Neuronal stem cell (in vitro differentiated cells): Measurements from ENCODE around the gene PIGL.

Source experiments
- DNase-seq: peaks from one replicate; pipeline ENCODE4 v3.0.0-alpha.2; 2013; ENCODE audit warnings: low spot score
- H2AFZ ChIP-seq: one replicate; pipeline ENCODE4 v1.6.1; 2013; ENCODE audit warnings: mild to moderate bottlenecking, low read length, inconsistent platforms
- H2AK5ac ChIP-seq: 2 replicates; pipeline ENCODE4 v1.6.1; 2013; ENCODE audit warnings: low read depth, mild to moderate bottlenecking, inconsistent platforms, low read length, moderate library complexity, mixed read lengths
- H2BK120ac ChIP-seq: 2 replicates; pipeline ENCODE4 v1.6.1; 2013; ENCODE audit warnings: low read depth, mild to moderate bottlenecking, inconsistent platforms, low read length, moderate library complexity, mixed read lengths
- H2BK12ac ChIP-seq: one replicate; pipeline ENCODE4 v1.6.1; 2013; ENCODE audit warnings: low read length, inconsistent platforms
- H2BK15ac ChIP-seq: 2 replicates; pipeline ENCODE4 v1.6.1; 2013; ENCODE audit warnings: mild to moderate bottlenecking, low read length, inconsistent platforms, mixed read lengths
- H2BK5ac ChIP-seq: one replicate; pipeline ENCODE4 v1.6.1; 2013; ENCODE audit warnings: inconsistent platforms, mild to moderate bottlenecking, low read length, moderate library complexity
- H3K14ac ChIP-seq: one replicate; pipeline ENCODE4 v1.6.1; 2013; ENCODE audit warnings: low read length, inconsistent platforms
- H3K18ac ChIP-seq: 2 replicates; pipeline ENCODE4 v1.6.1; 2013; ENCODE audit warnings: low read length, inconsistent platforms
- H3K23ac ChIP-seq: 2 replicates; pipeline ENCODE4 v1.6.1; 2013; ENCODE audit warnings: low read depth, mild to moderate bottlenecking, mixed read lengths, low read length, inconsistent platforms; ENCODE audit not compliant: poor library complexity
- H3K27ac ChIP-seq: replicated peaks from 3 replicates; pipeline ENCODE4 v1.5.1; 2013; ENCODE audit warnings: low read length, inconsistent platforms
- H3K27me3 ChIP-seq, 3 experiments: 2 replicates each; pipeline ENCODE4 v1.6.1; 2013; ENCODE audit warnings: low read length in 3 of 3, mild to moderate bottlenecking in 2 of 3, inconsistent platforms in 1 of 3, low read depth in 1 of 3, mixed read lengths in 1 of 3, moderate library complexity in 1 of 3; ENCODE audit not compliant: control insufficient read depth in 3 of 3, insufficient read depth in 3 of 3
- H3K36me3 ChIP-seq, 2 donors: replicated peaks in 1 of 2; 2 replicates each; pipeline ENCODE4 v1.6.1; 2013; ENCODE audit warnings: low read length in 2 of 2; ENCODE audit not compliant: control insufficient read depth in 2 of 2, insufficient read depth in 2 of 2
- H3K4ac ChIP-seq: 2 replicates; pipeline ENCODE4 v1.6.1; 2013; ENCODE audit warnings: inconsistent platforms, mild to moderate bottlenecking, low read length, moderate library complexity
- H3K4me1 ChIP-seq, 2 donors: 1 replicate in 1 of 2; 2 replicates in 1 of 2; pipeline ENCODE4 v1.6.1; 2013; ENCODE audit warnings: low read length in 2 of 2, low read depth in 1 of 2; ENCODE audit not compliant: control insufficient read depth in 2 of 2, insufficient read depth in 1 of 2
- H3K4me2 ChIP-seq: one replicate; pipeline ENCODE4 v1.6.1; 2013; ENCODE audit warnings: mild to moderate bottlenecking, low read length, inconsistent platforms; ENCODE audit not compliant: insufficient read depth, poor library complexity, severe bottlenecking
- H3K4me3 ChIP-seq, 2 donors: 2 replicates each; pipeline ENCODE4 v1.5.1; 2013; ENCODE audit warnings: low read length in 2 of 2, mild to moderate bottlenecking in 2 of 2, inconsistent platforms in 1 of 2, moderate library complexity in 1 of 2
- H3K79me1 ChIP-seq: one replicate; pipeline ENCODE4 v1.6.1; 2013; ENCODE audit warnings: low read depth, mild to moderate bottlenecking, inconsistent platforms, low read length, moderate library complexity
- H3K9ac ChIP-seq: one replicate; pipeline ENCODE4 v1.6.1; 2013; ENCODE audit warnings: mild to moderate bottlenecking, low read depth, low read length, inconsistent platforms; ENCODE audit not compliant: poor library complexity
- H3K9me3 ChIP-seq, 2 donors: replicated peaks in 1 of 2; 2 replicates each; pipeline versions ENCODE3 to v1.6.1; 2013; ENCODE audit warnings: low read length in 2 of 2, mild to moderate bottlenecking in 2 of 2, inconsistent platforms in 1 of 2, low read depth in 1 of 2, mixed read lengths in 1 of 2, moderate library complexity in 1 of 2; ENCODE audit not compliant: control insufficient read depth in 2 of 2, insufficient read depth in 1 of 2
- H4K8ac ChIP-seq: one replicate; pipeline ENCODE4 v1.6.1; 2013; ENCODE audit warnings: low read depth, mild to moderate bottlenecking, inconsistent platforms, low read length, moderate library complexity
- H4K91ac ChIP-seq: one replicate; pipeline ENCODE4 v1.6.1; 2013; ENCODE audit warnings: low read length, low read depth, mild to moderate bottlenecking, inconsistent platforms; ENCODE audit not compliant: poor library complexity
- WGBS, 2 donors: extraction: QIAGEN DNeasy Blood & Tissue Kit; methylation state at CpG; one replicate each; pipeline ENCODE4 v1.1.7; 2013; ENCODE audit warnings: missing lambda C conversion rate in 2 of 2, mixed read lengths in 1 of 2; ENCODE audit not compliant: insufficient read length in 2 of 2, insufficient replicate concordance in 1 of 2; ENCODE audit errors: extremely low coverage in 2 of 2; 5-methylcytosine and 5-hydroxymethylcytosine counted together

Gene PIGL

GRCh38 chr17:16247586-16247984 lies 30.6 kb downstream of the PIGL start:
- H4K91ac ChIP-seq = no peak overlapping the region
- H3K27ac ChIP-seq = no peak overlapping the region
- WGBS, 2 donors = no CpG with 5 or more reads among the region's 7 CpGs
- no peak overlapping the region for H3K9ac ChIP-seq
- H2AFZ ChIP-seq = no peak overlapping the region
- H3K4me3 ChIP-seq = no peak overlapping the region
- no peak overlapping the region for H4K8ac ChIP-seq
- no peak overlapping the region for H2AK5ac ChIP-seq
- H2BK120ac ChIP-seq = no peak overlapping the region
- H3K36me3 ChIP-seq = peaks cover 0 to 4% of the 10 kb centered on the region in 2 donors
- no peak overlapping the region for H2BK15ac ChIP-seq
- H3K4ac ChIP-seq = no peak overlapping the region
- H3K23ac ChIP-seq = no peak overlapping the region
- H3K14ac ChIP-seq = no peak overlapping the region
- no peak overlapping the region for H2BK12ac ChIP-seq
- peaks cover 3% of the 10 kb centered on the region for H3K79me1 ChIP-seq
- no peak overlapping the region for H3K4me2 ChIP-seq
- no peaks in the 10 kb centered on the region for H3K9me3 ChIP-seq
- no peaks in the 10 kb centered on the region for H3K27me3 ChIP-seq
- no peak overlapping the region for H3K18ac ChIP-seq
- no peak overlapping the region for H2BK5ac ChIP-seq
- H3K4me1 ChIP-seq = peaks cover 0 to 2% of the 10 kb centered on the region in 2 donors
- no peak for DNase-seq

- H2AFZ ChIP-seq = no peak overlapping the region
- DNase-seq = no peak
- H3K79me1 ChIP-seq = no peaks in the 10 kb centered on the region
- H3K9ac ChIP-seq = no peak overlapping the region
- no peak overlapping the region for H3K14ac ChIP-seq
- peaks cover 0 to 10% of the 10 kb centered on the region in 2 donors for H3K4me1 ChIP-seq
- H2BK15ac ChIP-seq = no peak overlapping the region
- WGBS, 2 donors = no CpG with 5 or more reads among the region's 1 CpG
- H3K9me3 ChIP-seq = no peaks in the 10 kb centered on the region
- H4K8ac ChIP-seq = no peak overlapping the region
- no peak overlapping the region for H2AK5ac ChIP-seq
- H3K27me3 ChIP-seq = no peaks in the 10 kb centered on the region
- no peak overlapping the region for H3K4ac ChIP-seq
- H3K36me3 ChIP-seq = peaks cover 0 to 4% of the 10 kb centered on the region in 2 donors
- H3K27ac ChIP-seq = no peak overlapping the region
- H3K23ac ChIP-seq = no peak overlapping the region
- H2BK5ac ChIP-seq = no peak overlapping the region
- no peak overlapping the region for H2BK12ac ChIP-seq
- H2BK120ac ChIP-seq = no peak overlapping the region
- H4K91ac ChIP-seq = no peak overlapping the region
- H3K18ac ChIP-seq = no peak overlapping the region
- no peak overlapping the region for H3K4me3 ChIP-seq
- no peak overlapping the region for H3K4me2 ChIP-seq
These were observed 33.6 kb downstream of the PIGL start for GRCh38 chr17:16250635-16251034.

- no peak overlapping the region for H3K27ac ChIP-seq
- H2BK120ac ChIP-seq = no peak overlapping the region
- H4K91ac ChIP-seq = no peak overlapping the region
- H2AFZ ChIP-seq = no peak overlapping the region
- H3K4me2 ChIP-seq = no peak overlapping the region
- H3K4ac ChIP-seq = no peak overlapping the region
- no peak overlapping the region for H3K4me3 ChIP-seq
- H3K23ac ChIP-seq = no peak overlapping the region
- H2AK5ac ChIP-seq = no peak overlapping the region
- H3K36me3 ChIP-seq = peaks cover 0 to 4% of the 10 kb centered on the region in 2 donors
- H2BK5ac ChIP-seq = no peak overlapping the region
- DNase-seq = no peak
- H3K79me1 ChIP-seq = no peaks in the 10 kb centered on the region
- H2BK15ac ChIP-seq = no peak overlapping the region
- H3K9ac ChIP-seq = no peak overlapping the region
- H3K4me1 ChIP-seq = peaks cover 0 to 14% of the 10 kb centered on the region in 2 donors
- WGBS, 2 donors = no CpG with 5 or more reads among the region's 6 CpGs
- H4K8ac ChIP-seq = no peak overlapping the region
- no peak overlapping the region for H2BK12ac ChIP-seq
- H3K9me3 ChIP-seq = no peaks in the 10 kb centered on the region
- H3K27me3 ChIP-seq = no peaks in the 10 kb centered on the region
- no peak overlapping the region for H3K14ac ChIP-seq
- no peak overlapping the region for H3K18ac ChIP-seq
These were observed 34.0 kb downstream of the PIGL start for GRCh38 chr17:16251043-16251442.

GRCh38 chr17:16251556-16251955 lies 34.5 kb downstream of the PIGL start:
- Histone ChIP-seq H3K23ac (no peak overlapping the region), H3K14ac (no peak overlapping the region), H3K4me1 (peaks cover 0 to 15% of the 10 kb centered on the region in 2 donors), H3K9ac (no peak overlapping the region), H3K9me3 (no peaks in the 10 kb centered on the region), H3K79me1 (no peaks in the 10 kb centered on the region), H3K27me3 (no peaks in the 10 kb centered on the region), H3K27ac (no peak overlapping the region), H2BK12ac (no peak overlapping the region), H2AFZ (no peak overlapping the region), H4K8ac (no peak overlapping the region), H2BK5ac (no peak overlapping the region), H2AK5ac (no peak overlapping the region), H4K91ac (no peak overlapping the region), H3K4ac (no peak overlapping the region), H2BK120ac (no peak overlapping the region), H3K4me2 (no peak overlapping the region), H3K36me3 (peaks cover 0 to 4% of the 10 kb centered on the region in 2 donors), H2BK15ac (no peak overlapping the region), H3K18ac (no peak overlapping the region), H3K4me3 (no peak overlapping the region)
- WGBS, 2 donors = no CpG with 5 or more reads among the region's 1 CpG
- DNase-seq = no peak
